Iris pigment epithelial cell (primary cell): Measurements from ENCODE around the gene RAP1A.

ENCODE experiments used
- DNase-seq: peaks from one replicate; pipeline ENCODE4 v3.0.0-alpha.2; 2011; ENCODE audit warnings: low read depth

Gene RAP1A

GRCh38 chr1:111720274-111720976 is 100.8 kb downstream of the RAP1A start:
- DNase-seq = no peak

GRCh38 chr1:111720977-111721786 is 101.6 kb downstream of the RAP1A start:
- no peak for DNase-seq

GRCh38 chr1:111723091-111723806 is 103.7 kb downstream of the RAP1A start:
- DNase-seq = no peak

GRCh38 chr1:111723871-111724270 is 104.3 kb downstream of the RAP1A start:
- no peak for DNase-seq

DNA sequence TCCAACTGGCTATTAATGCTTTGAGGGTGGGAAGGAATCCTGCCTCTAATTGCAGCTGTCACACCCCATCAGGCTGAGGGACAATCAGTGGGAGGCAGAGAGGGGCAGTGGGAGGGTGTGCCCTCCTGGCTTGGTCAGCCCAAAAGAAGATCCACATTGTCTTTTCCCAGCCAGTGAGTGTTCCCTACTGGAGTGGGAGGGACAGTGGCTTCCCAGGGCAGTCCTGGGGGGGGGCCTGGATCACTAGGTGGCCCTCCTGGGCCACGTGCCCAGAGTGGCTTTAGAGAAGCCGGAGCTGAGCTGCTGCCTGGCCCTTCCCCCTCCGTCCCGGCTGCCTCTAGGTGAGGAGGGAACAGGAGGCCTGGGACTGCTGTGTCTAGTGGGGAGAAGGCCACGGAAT is 105.6 kb downstream of the RAP1A start:
- DNase-seq = no peak

DNA sequence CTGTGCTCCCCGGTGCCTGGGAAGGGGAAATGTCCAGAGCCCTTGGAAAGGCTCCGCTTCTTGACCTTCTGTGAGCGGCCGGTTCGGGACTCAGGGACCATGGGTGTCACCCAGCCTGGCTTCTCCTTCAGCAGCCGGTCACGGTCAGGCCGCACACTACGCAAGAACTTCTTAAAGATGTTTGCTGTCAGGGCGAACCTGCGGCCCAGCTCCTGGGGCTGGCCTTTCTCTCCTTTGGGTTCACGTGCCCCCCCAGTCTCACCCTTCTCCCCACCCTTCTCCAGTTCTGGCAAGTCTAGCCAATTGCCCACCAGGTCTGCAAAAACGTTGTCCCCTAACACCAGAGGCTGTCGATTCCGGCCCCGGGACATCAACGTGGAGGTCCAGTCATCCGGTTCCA is 107.5 kb downstream of the RAP1A start:
- DNase-seq = no peak

DNA sequence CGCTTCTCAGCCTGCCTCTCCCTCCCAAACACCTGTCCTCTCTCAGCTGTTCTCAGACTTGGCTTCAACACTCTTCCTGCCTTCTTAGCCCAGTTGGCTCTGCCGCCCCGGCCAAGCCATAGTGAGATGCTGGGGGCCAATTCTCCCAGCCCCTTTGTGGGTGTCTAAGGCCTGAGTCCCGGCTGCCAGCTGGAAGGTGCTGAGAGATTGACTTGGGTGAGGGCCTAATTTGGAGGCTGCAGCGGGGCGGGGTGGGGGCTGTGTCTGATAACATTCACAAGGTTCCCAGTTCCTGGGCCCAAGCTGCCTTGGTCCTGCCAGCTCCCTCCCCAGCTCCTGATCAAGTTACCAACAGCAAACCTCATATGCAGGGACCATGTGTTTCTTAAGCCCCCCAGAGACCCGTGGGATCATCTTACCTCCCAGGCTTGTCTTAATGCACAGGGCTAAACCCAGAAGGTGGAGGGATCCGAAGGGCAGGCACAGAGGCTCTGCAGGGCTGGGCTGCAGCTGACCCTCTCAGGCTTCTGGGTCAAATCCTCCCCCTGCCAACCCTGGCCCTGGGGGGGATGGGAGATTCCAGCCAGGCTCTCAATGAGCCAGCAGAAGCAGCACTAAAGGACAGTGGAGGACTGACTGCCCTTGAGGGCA is 109.8 kb downstream of the RAP1A start:
- DNase-seq = no peak

DNA sequence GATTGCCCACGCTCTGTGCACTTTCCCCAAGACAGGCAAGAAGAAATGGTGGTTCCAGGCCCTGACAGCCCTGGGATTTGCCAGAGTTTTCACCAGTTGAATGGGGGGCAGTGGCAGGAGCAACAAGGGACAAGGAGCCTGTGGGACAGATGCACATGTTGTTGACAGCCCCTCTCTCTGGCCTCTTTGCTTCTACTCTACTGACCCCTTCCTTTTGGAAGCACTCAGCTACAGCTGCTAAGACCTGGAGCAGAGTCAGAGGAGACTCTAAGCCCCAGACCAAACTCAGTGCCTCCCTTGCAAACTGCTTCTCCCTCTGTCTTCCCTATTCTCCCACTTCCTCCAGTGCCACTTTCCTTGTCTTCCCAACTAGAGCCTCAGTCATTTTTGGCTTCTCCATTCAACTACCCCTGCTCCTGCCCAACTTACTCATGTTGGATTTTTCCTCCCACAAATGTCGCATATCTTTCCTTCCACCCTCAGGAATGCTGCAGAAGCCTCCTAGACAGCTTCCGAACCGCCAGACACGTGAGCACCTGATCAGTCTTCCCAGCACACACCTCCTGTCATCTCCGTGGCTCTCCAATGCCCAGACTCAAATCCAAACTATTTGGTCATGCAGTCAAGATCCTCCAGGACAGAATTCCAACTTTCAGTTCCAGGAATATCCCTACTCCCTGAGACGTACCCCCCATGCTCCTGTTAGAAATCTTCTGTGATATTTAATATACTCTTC is 110.5 kb downstream of the RAP1A start:
- DNase-seq = no peak

DNA sequence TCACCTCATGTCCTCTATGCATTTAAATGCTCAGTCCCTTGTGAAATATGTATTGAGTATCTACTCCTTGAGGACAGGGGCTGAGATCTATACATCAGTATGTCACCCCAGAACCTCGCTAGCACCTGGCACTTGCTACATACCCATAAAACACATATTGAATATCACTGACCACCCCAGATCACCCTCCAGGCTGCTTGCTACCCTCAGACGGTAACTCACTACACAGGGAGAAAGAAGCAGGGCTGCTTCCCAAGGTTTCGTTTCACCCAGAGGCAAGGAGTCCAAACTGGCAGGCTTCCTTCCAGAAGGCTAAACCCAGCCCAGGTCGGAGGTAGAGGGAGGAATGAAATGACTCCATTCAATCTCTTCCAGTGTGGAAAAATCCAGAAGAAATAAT is 111.1 kb downstream of the RAP1A start:
- DNase-seq = no peak

- DNase-seq = no peak
Measured at GRCh38 chr1:111731956-111732355, 112.4 kb downstream of the RAP1A start.

DNA sequence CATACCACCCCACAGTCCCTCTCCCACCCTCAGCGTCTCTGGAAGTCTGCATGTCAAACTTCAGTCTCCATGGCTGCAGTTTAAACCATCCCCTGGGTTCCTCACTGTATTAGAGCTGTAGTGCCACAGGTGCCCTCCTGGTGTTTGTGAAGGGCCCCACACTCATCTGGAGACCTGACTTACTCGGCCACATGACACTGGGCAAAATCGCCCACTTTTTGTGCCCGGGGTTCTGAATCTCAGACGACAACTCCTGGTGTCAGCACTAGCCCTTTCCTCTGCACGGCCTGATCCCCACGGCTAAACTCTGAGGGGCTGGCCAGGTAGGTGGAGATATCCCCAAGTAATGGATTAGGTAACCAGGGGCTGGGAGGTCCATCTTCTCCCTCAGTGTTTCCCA is 113.1 kb downstream of the RAP1A start:
- DNase-seq = no peak

- peak; percentile 76 for DNase-seq
Measured at GRCh38 chr1:111733183-111733991, 113.8 kb downstream of the RAP1A start.

DNA sequence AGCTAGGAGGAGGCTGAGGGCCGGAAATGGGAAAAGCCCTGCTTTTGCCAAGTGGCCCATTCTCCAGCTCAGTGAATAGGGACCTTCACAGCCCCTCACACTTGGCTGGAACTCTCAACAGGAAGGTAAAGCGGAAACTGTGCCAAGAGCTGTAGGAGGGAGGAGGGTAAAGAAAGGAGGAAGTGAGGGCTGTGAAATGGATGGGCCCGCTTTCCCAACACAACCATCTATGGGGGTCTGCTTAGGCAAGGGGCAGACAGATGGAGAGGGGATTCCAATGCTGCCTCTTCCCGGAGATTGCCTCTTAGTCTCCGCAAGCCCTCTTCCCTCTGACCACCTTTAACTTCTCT is 114.4 kb downstream of the RAP1A start:
- no peak for DNase-seq

DNA sequence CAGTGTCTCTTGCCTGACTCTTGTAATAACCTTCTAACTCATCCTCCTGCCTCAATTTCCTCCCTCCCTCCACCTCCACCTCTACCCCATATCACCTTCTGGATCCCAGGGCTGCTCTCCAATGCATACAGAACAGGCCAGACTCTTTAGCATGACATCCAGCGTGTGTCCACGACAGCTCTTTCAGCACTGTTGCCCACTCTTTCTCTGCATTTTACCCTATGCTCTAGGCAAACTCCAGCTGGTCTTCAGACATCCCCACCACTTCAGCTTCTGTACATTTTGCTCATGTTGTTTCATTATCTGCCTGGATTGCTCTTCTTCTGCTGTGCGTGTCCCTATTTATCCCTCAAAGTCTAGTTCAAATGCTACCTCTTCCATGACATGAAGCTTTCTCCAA is 114.8 kb downstream of the RAP1A start:
- no peak for DNase-seq

DNA sequence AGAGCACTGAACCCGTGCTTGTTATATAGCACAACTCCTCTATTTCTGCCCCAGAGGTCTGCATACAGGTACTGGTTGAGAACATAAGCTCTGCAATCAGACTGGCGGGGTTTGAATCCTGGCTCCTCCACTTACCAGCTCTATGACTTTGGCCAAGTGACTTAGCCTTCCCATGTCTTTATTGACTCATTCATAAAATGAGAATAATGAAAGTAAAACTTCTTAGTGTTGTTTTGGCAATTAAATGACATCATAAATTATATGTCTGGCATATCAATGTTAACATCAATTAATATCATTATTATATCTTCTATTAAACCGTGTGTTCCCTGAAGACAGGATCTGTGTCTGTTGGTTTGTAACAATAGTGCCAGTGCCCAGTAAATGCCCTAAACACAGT is 115.3 kb downstream of the RAP1A start:
- DNase-seq = no peak

- peak; percentile 38 for DNase-seq
Measured at GRCh38 chr1:111735321-111735720, 115.7 kb downstream of the RAP1A start.

DNA sequence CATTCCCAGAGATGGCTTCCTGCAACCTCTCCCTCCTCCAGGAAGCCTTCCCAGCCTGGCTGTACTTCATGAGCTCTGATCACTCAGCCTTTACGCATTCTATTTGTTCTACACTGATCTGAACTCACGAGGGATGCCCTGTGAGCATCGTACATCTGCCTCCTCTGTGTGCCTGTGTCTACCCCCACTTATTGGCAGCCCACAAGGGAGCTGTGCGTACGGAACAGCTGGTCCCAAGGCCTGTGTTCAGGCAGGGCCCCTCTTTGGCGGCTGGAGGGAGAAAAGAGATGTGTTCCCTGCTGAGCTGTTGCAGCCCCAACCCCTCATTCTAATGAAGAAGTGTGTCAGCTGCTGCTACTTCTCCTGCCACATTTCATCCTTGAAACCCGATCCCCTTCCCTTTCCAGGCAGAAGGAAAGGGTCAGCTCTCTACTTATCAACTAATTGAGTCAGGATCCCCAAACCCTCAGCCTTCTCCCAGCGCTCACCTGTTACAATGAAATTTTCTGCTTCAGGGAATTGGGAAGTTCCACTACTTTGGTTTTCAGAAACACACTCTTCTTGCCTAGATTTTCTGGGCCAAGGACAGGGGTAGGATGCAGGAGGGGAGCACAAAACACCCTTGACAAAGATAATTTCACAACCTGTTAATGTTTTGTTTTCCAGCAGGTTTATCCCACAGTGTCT is 116.4 kb downstream of the RAP1A start:
- DNase-seq = peak; percentile 20

DNA sequence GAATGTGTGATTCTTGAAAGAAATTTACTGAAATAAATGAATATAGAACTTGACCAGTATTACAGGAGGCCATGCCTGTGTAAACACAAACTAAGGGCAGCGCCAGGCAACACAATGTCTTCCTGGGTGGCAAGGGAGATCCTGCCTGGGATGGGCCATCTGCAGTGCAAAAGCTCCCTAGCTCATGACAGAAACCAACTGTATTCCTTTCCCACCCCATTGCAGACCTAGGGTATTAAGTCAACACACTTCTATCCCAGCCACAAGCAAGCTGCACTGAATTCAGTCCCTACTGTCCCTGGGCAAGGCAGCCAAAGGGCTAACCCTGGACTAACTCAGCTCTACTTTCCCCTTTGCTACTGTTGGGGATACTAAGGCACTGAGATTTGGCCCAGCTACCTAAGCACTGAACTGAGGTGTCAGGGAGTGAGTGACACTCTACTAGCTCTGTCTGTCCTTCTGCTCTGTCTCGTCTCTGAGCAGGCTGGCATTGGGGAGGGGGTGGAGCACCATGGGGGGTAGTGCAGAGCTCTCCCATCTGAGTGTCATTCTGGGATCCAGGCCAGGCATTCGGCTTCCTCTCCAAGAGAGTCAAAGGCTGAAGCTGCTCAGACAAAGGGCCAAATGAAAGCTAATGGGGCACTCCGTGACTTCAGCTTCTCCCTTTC is 117.1 kb downstream of the RAP1A start:
- peak; percentile 18 for DNase-seq

GRCh38 chr1:111737216-111738132 is 117.9 kb downstream of the RAP1A start:
- DNase-seq = no peak
